ENCODE data around the gene NMRAL1.

The NMRAL1 gene

DNA sequence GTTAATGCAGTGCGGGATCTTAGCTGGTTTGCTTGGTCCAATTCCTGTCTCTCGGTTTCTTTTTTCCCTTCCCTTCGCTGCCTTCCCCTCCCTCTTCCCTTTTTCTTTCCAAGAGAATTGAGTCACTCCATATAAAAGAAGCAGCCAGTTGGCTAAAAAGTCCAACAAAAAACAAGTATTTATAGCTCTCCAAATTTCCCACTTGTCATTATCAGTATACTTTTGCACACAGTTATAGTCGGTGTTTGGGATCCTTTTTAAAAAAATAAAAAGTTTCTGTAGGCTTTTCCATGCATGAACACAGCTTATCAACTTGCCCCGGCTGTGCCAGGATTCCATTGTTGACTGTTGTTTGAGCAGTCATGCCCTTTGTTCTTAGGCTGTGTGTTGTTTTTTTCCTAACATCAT is 26.6 kb upstream of the NMRAL1 start:
- no peak for DNase-seq

DNA sequence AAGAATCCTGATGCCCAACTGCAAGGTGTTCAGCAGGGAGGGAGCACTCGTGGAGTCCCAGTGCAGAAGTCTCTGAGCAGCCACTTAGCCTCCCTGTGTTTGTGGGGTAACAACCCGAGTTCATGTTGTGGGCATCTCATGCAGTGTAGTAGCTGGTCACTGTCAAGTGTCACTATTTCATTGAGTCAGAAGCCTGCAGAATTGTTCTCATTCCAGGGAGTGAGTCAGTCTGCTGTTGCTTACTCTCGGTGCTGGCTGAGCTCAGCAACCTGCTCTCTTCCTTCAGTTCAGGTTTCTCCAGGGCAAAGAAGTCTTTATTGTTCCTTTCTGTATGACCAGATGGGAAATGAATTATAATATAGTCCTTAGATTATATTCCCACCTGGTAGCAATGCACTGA is 25.8 kb upstream of the NMRAL1 start:
- DNase-seq = no peak

DNA sequence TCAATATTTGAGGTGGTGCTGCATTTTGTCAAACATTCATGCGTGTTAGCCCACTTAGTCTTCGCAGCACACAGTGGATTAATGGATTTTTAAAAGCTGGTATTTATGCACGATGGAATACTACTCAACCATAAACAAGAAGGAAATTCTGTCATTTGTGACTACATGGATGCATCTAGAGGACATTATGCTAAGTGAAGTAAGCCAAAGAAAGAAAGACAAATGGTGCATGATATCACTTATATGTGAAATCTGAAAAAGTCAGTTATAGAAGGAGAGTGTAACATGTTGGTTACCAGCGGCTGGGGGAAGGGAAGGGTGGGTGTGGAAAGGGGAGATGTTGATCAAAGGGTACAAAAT is 24.8 kb upstream of the NMRAL1 start:
- DNase-seq = no peak

DNA sequence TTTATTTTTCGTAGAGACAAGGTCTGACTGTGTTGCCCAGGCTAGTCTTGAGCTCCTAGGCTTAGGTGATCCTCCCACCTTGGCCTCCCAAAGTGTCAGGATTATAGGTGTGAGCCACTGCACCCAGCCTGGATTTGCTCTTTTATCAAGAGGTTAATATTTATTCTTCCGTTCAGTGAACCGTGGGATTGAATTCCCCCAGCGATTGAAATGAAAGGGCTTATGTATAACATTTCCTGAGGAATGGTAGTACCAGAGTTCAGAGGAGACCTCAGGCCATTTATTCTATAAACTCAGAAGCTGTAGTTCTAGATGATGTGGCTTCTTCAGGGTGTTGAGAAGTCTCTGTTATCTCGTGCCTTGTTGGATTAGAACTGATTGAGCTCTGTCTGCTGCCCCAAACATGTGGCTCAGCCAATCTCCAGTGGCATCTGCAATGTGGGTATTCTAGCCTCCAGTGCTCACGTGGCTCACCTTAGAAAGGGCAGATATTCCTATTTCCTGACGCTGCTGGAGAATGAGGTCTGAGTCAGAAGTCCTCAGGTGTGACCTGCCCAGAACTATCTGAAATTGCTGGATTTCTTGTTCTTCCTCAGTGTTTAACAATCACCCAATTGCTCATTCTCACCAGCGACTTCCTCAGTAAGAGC is 24.2 kb upstream of the NMRAL1 start:
- no peak for DNase-seq

DNA sequence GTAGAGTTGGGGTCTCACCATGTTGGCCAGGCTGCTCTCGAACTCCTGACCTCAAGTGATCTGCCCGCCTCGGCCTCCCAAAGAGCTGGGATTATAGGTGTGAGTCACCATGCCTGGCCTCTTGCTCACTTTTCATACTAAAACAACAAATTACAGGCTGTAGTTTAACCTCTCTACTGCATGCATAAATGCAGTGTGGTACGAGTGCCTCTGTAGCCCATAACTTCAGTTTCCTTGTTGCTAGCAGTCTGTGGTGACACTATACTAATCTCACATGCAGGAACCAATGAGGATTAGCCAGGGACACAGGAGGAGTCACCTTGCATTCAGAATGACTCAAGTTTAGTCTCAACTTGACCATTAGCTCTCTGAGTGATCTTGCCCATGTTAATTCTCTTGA is 21.9 kb upstream of the NMRAL1 start:
- DNase-seq = no peak

DNA sequence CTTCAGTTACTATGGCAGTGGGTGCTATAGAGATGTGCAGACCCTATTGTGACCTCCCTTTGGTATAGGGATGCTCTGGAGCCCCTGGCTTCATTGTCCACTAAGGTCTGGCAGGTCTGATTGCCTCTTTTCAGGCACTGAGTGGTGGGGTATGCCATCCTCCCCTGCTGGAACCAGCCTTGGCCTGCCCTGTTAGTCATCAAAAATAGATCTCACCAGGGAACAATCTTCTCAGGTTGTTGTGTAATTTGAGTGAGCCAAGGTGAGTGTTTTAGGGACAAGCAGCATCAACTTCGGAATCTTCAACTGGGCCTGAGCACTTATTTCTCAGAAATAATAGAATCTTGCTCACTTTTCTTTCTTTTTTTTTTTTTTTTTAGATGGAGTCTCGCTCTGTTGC is 21.3 kb upstream of the NMRAL1 start:
- no peak for DNase-seq

DNA sequence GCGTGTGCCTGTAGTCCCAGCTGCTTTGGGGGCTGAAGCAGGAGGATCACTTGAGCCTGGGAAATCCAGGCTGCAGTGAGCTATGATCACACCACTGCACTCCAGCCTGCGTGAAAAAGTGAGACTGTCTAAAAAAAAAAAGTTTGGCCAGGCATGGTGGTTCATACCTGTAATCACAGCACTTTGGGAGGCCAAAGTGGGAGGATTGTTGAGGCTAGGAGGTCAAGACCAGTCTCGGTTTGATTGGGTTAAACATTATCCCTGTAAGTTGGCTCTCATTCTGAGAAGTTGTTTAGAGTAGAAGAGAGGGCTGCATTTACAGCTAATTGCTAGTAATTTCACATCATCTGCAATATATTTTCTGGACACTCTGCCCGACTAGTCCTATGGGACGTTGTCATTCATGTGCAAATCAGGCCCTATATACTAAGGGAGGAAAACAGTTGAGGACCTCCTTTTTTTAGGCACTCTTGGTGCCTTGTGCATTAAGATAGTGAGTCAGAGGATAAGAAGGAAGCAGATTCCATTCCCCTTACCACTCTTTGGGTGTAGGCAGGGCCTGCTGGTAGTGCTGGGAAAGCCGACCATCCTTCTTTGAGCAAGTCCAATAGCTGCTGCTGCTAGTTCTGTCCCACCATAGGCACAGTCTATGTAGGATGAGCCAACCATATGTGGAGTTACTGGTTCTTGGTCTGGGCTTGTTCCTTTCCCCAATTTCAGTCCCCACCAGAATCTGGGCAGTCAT is 20.5 kb upstream of the NMRAL1 start:
- DNase-seq = no peak

DNA sequence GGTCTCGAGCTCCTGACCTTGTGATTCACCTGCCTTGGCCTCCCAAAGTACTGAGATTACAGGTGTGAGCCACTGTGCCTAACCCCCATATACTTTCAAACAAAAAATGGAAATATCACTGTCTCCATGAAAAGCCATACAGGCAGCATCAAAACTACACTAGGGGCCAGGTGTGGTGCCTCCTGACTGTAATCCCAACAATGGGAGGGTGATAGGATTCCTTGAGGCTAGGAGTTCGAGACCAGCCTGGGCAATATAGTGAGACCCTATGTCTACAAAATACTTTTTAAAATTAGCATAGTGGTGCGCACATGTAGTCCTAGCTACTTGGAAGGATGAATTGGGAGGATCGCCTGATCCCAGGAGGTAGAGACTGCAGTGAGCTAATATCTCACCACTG is 17.5 kb upstream of the NMRAL1 start:
- DNase-seq = no peak

GRCh38 chr16:4489030-4489429 is 14.6 kb upstream of the NMRAL1 start:
- no peak for DNase-seq

DNA sequence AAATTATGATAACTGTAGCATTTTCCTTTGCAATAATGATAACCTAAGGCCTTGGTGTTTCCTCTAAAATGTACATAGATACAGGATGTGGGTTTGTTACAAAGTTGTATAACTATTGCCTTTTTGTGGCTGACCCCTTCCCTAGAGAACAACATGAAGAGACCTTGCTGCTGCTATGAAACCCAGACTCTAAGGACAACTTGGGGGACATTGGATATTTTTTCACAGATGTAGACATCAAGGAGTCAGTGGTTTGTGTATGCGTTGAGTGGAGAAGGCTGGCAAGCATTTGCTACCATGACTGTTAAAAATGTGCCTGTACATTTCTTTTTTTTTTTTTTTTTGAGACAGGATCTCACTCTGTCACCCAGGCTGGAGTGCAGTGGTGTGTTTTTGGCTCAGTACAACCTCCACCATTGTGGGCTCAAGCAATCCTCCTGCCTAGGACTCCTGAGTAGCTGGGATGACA is 14.1 kb upstream of the NMRAL1 start:
- no peak for DNase-seq

DNA sequence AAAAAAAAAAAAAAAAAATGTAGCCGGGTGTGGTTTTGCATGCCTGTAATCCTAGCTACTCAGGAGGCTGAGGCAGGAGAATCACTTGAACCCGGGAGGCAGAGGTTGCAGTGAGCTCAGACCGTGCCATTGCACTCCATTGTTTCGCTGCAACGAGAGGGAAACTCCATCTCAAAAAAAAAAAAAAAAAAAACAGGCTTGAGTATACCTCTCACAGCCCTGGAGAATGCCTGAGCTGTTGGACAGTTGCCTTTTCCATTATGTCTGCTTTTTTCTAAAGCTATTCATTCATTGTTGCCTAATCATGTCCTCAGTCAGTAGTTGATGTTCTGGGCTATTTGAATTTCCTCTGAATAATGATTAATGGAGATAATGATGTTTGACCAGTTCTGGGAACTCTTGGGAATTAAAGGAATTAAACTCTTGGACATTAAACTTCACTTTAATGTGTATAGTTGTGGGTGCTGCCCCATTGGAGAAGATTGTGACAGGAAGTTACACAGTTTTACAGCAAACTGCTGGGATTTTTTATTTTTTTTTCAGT is 13.6 kb upstream of the NMRAL1 start:
- no peak for DNase-seq

DNA sequence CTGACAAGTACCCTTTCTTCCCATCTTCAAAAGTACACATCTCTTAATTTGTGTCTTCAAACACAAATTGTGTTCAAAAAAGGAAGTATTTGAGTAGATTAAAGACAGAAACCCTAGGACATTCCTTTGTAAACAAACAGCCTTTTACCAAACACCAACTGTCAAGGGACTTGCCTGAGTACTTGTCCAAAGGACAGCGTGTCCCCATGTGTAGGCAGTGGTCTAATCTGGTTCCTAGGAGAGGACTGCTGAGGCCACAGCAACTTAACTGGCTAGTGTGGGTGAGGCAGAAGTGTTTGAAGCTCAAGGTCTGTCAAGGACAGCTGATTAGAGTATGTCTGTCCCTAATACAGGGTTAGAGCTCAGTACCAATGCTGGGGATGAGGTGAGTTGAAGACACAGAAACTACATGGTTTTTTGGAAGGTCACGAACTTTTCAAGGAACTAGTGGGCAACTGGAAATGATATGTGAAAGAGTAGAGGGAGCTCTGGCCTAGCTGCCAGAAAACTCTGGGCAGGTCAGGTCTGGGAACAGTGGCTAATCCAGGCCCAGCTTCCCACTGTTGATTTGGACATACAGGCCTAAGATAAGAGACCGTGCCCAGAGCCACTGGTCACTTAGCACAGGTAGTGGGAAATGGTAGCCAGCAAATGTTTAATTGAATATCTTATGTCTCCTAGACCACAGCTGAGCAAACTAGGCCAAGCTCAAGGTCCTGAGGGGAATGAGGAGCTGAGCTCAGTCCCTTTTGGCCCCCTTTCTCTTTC is 11.9 kb upstream of the NMRAL1 start:
- DNase-seq = no peak

DNA sequence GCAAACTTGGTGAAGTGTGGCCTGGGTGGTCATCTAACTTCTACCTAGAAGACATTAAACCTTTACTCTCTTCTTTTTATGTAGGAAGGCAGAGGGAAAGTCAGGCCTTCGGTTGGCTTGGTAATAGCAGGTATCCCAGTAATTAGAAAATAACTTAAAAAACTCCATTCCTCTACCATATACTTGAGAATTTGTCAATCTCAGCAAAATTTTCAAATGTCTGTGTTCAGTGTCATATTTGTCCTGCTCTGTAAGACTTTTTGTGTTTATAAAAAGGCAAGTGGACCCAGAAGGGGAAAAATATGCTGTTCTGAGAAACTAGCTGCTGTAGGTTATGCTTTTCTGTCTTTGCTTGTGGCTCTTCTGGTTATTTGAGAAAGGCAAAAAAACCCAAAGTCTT is 7.5 kb upstream of the NMRAL1 start:
- DNase-seq = no peak

DNA sequence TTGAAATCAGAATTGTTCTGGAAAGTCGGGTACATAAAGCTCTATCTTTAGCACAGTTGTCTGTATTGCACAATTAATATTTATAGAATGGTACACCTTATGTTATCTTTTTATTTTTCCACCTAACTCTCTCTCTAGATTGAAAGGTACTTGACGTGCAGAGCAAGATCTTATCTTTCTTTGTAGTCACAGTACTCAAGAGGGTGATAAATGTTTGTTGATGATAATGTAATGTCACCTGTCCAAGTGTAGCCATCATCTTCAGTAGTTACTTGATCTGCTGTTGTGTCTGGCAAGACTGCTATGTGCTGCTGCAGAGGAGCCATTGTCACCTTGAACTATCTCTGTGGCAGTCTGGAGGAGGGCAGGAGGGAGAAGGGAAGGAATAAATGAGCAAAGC is 7.1 kb upstream of the NMRAL1 start:
- DNase-seq = no peak

DNA sequence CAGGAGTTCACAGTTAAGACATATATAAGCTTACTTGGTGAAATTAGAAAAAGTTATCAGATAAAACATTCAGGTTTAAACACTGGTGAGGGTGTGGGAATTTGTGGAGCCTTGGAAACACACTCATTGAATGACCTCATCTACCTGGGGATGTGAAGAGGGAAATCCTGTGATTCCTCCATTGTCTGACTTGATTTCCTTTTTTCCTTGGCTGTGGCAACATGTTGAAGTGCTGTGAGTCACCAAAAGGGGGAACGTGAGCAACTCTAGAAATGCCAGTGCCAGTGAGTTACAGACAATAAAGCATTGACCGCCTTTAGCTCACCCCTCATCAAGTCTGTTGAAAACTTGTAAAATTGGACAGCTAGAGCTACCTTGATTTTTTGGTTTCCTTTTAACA is 3.5 kb upstream of the NMRAL1 start:
- DNase-seq = no peak

DNA sequence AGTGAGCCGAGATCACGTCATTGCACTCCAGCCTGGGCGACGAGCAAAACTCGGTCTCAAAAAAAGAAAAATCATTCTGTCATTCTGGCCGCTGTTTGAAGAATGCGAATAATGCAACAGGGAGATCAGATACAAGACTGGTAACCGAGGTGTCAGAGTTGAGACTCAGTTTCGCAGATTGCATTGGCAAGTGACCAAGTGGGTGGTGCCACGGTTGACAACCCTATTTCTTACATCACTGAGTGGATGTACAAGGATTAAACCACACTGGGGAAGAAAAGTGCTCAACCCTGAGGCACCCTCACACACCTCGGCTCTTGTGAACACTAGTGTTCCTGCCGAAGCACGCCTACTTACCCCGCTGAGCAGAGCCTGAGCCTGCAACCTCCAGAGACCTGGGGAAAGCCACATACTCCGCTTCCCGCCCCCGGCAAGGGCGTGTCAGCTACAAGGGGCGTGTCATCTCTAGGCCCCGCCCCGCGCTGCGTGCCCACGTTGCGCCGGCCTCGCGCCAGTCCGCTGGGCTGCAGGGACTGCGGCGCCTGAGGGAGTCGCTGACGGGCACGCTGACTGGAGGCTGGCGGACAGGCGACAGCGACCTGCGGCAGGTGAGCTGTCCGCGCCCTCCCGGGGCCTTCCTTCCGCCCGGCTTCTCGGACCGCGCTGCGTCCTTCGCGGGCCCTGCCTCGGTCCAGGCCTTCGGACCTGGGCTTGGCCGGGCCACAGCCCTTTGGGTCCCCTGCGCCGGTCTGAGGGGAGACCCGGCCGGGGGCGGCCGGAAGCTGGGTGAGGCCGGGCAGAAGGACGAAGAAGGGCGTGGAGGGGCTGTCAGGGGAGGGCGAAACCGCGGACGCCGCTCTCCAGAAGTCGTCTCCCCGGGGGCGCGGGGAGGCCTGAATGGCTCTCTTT is 1.7 kb upstream of the NMRAL1 start, which contains the start of gene HMOX2:
HMOX2 (plus strand) TSS at position 519 of the 909 bp plus-strand sequence. CDS start 29,127 bp downstream, outside the sequence.
- peak; percentile 92 for DNase-seq

GRCh38 chr16:4472880-4473279 is 1.5 kb downstream of the NMRAL1 start:
- no peak for DNase-seq

DNA sequence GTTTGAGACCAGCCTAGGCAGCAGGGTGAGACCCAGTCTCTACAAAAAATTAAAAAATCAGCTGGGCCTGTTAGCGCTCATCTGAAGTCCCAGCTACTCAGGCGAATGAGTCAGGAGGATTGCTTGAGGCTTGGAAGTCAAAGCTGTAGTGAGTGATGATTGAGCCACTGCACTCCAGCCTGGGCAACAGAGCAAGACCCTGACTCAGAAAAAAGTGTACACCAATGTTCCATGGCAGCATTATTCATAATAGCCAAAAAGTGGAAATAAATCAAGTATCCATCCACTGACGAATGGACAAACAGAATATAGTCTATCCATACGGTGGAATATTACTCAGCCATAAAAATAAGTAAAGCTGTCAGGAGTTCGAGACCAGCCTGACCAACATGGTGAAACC is 2.6 kb downstream of the NMRAL1 start:
- DNase-seq = no peak

DNA sequence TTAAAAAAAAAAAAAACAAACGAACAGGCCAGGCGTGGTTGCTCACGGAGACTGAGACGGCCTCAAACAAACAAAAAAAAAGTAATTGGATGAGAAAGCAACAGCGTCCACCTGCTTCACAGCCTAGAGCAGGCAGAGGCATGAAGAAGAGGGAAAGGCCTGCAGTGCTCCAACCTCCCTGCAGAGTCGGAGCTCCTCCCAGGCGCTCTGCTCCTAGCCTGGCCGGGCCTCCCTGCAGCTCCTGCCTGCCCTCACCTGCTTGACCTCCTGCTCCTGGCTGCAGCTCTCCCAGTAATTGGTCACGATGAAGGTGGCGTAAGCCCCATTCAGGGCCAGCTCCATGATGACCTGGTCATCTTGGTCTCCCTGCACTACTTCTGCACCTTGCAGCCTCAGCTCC is 5.5 kb downstream of the NMRAL1 start:
- no peak for DNase-seq

DNA sequence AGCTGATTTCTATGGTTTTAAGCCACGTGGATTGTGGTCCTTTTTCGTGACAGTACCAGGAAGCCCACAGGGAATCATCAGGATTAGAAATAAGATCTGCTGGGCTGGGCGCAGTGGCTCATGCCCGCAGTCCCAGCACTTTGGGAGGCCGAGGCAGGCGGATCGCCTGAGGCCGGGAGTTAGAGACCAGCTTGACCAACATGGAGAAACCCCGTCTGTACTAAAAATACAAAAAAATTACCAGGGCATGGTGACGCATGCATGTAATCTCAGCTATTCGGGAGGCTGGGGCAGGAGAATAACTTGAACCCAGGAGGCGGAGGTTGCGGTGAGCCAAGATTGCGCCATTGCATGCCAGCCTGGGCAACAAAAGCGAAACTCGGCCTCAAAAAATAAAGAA is 6.5 kb downstream of the NMRAL1 start:
- no peak for DNase-seq

- no peak for DNase-seq
Observed at GRCh38 chr16:4465977-4466779, 8.2 kb downstream of the NMRAL1 start.
